ENCODE data around the gene CUEDC1.

The CUEDC1 gene, protein sequence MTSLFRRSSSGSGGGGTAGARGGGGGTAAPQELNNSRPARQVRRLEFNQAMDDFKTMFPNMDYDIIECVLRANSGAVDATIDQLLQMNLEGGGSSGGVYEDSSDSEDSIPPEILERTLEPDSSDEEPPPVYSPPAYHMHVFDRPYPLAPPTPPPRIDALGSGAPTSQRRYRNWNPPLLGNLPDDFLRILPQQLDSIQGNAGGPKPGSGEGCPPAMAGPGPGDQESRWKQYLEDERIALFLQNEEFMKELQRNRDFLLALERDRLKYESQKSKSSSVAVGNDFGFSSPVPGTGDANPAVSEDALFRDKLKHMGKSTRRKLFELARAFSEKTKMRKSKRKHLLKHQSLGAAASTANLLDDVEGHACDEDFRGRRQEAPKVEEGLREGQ
- total RNA-seq: 11.8 to 66.4 (median 32.2) reads per million in 17 experiments

DNA sequence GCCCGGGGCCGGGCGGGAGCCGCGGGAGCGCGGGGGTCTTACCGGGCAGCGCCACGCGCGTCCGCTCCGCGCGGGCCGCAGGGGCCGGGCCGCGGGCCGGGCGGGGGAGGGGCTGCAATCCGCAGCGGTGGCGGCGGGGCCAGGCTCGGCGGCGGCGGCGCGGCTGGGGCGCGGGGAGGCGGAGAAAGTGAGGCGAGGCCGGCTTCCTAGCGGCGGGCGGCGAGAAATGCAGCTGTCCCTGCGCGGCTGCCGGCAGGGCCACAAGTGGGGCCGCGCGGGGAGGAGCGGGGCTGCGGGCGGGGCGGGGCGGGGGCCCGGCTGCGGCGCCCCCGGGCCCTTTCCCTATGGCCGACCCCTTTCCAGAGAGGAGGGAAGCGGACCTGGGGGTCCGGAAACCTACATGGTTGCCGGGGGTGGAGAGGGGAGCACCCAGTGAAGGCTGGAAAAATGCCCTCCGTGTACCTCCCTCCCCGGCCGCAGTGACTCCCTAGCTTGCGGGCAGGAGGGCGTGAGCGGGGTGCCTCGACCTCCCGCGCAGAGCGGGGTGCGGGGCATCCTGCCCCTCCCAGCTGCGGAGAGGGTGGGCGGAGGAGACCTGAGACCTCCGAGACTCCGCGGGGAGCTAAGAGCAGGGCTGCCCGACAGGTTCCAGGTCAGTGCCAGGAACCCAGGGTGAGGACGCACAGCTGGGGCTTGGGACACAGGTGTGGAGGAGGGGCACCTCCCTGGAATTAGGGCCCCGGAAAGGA is at the start of gene CUEDC1:
Gene CUEDC1 (minus strand): TSS at position 230 of the 749 bp plus-strand sequence. CDS start 69,848 bp downstream, outside the sequence.
- DNase-seq: peak; percentile 79 to 93 (median 86)

DNA sequence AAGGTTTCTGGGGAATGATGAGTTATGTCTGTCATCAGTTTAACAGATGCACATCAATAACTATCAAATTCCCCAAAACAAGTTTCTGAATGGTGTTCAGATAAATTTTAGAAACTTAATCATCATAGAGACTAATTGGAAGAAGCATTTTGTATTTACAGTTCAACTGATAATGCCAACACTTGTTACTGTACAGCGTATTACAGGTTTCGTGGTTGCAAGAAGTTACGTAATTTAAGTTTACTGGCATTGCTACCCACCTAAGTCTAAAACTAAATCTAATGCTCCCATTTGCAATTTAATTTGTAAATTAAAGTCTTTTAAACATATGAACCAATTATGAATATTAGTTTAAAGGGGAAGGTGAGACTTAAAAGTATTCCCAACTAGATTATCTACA is 48.8 kb upstream of the CUEDC1 start:
- DNase-seq: no peak

DNA sequence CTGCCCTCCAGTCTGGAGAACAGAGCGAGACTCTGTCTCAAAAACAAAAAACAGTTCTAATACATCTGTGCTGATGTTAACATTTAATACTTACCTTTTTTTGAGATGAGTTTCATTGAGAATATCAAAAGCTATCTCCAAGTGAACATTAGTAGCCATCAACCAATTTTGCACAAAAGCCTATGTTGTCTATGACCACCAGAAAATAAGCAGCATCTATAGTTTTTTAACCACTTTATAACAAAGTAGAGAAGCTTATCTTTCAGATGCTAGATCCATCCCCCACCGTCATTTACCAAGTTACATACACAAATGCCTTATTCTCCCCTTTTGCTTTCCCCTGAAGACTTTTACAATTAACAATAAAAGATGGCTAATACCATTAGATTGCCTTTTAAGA is 47.8 kb upstream of the CUEDC1 start:
- DNase-seq: no peak

DNA sequence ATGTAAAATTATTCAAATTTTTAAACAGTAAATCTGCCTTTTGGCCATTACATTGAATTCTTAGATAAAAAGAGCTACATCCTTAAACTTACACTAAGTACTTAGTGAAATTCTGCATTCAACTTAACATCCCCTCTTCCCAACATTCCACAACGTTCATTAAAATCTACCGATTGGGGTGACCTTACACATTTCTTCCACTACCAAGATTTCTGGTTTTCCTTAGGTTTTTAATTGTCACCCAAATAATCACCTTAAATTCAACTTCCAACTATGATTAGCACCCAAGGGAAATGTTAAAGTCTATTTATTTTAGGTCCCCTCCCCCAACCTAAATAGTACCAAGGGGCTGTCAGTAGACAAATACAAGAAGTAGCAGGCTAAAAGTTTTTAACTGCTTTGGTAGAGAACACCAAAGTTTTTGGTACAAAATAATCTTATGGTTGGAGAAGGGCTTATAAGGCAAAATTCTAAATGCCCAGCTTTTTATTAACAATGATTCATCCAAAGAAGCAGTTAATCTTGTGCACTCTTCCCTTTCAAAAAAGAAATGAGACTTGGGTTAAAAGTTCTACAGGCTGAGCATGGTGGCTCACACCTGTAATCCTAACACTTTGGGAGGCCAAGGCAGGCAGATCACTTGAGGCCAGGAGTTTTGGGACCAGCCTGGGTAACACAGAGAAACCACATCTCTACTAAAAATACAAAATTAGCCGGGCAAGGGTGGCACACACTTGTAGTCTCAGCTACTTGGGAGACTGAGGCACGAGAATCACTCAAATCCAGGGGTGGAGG is 47.1 kb upstream of the CUEDC1 start:
- no peak for DNase-seq

DNA sequence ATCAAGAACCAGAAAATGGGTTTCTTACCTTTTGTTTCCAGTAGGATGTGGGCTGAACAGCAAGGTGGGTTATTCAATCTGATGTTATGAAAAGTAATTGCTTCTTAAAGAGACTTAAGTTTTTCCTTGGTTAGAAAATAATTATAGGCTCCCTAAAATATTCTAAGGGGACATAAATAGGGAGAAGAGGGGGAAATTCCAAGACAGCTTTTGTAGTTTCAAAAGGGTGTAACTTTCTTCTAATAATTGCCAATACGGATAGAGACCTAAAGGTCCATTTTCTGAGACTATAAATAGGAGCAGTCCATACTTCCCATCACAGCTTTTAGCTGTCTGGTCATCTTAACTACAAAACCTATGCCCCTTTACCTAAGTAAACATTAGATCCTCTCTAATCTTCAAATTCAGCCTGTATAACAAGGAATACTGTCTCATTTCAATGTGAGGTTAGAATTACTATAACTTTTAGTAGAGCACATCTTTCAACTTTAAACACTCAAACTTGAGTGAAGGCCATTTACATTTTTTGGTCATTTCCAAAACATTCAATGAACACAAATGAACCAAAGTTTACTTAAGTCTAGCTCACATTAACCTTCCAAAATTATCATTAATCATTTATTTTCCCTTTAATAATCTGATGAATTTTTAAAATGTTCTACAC is 46.4 kb upstream of the CUEDC1 start:
- no peak for DNase-seq

DNA sequence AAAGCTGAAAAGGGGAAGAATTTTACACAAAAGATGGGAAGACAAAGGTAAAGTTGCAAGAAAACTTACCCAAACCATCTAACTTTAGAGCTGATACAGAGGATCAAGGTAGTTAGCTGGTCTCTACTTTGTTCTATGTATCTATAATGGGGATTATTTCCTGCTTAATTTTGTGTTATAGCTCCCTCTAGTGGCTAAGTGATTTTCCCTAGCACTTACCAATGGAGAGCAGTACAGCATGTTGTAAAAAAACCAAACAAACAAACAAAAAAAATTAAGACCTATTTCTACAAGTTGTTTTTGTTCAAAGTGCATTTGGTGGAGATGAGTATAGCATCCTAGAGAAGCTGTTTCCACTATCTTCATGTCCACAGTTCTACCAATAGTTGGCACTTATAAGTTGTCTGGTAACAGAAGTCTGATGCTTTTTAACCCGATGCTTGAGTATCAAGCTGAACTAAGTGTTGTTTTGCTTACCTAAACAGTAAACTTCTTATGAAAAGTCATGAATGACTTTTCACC is 44.3 kb upstream of the CUEDC1 start:
- peak; percentile 50 to 88 (median 76) for DNase-seq

DNA sequence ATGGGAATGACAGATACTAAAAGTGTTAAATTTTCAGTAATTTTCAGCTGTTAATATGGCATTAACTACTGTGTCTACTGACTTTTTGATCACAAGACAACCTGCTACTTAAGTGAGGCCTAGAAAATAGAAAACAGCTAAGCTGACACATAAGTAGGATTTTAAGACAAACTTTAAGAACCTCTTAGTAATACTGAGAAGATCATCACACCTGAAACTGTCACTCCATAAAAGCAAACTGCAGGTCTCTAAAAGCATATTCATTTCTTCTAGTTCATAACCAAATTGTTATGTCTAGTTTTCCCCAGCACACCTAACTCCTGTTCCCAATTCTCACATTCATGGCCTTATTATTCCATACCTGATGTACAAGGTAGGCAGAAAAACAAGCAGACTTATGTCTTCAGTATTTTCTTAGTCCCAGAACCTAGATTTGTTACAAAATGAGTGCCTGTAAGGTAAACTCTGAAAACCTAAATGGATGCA is 43.8 kb upstream of the CUEDC1 start:
- no peak for DNase-seq

DNA sequence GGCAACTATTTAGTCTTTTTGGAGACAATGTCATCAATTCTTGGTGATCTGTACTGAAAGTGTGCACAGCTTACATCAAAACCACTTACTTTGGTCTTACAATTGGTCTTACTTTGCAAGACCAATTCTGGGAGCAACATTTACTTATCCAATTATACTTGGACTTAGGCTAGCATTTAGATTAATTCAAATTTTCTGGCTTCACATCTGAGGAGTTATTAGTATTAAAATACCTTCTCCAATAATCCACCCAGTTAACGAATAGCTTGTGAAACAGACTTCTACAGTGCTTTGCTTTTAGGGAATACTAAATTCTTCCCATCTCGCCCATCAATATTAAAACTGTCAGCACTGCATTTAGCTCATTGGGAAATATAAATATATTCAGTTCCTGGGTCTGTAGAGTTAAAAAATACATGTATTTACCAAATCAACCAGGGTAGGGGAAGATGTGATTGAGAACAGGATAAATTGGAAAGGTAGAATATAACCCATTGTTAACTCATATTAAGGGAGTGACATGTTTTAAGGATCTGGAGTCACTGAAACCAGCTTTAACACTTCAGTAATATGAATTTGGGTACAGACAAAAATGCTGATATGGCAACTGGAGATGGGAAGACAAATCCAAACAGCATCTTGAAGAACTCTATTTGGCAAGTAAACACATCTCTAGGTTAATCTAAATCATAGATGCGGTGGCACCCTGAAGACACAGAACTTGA is 42.0 kb upstream of the CUEDC1 start:
- DNase-seq: no peak

DNA sequence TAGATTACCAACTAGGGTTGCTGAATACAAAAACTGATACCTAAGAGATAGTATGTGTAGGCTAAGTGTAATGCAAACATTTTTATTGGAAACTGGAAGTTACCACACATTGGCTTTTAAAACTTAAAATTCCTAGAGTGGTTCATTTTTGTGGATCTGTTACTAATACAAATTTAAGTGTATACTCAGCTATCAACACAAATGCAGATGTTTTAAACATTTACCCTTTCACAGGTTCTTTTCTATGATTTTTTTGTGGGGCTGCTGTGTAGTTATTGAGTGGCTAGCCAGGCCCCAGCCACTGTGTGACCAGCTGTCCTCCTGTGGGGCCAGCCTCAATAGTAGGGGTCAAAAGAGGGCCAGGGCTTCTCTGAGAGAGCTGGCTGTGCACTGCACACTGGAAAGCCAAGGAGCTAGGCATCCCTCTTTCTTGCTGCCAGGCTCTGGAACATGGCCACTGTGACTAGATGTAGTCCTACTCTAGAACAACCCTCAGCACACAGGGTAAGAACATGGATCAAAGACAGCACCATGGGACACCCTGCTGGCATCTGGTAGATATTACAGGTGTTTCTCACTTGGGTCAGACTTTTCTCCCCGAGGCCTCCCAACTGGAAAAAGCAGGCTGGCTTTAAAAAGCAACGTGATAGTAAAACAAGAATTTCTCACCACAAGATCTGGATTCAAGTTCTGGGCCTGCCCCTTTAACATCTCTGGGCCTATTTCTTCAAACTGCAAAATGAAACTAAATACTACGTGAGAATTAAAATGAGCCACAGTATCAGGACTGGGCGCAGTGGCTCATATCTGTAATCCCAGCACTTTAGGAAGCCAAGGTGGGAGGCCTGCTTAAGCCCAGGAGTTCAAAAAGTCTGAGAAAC is 40.1 kb upstream of the CUEDC1 start:
- DNase-seq: peak; percentile 73 to 81 (median 78)

DNA sequence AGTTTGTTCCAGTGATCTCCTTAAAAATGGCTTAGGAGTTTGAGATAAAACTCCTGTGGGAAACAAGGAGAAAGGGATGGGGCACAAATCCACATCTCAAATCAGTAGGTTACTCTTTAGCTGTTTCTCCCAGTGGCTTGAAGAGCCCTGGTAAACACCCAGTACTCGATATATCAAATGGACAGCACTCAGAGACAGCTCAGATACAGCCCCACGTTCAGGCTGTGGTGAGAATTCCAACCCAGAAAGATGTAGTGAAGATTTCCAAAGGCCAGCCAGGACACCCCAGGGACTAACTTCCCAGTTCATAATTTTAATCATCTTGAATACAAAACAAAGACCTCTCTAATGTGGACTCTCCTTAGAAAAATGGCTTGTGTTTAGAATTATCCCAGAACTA is 39.2 kb upstream of the CUEDC1 start:
- no peak for DNase-seq

DNA sequence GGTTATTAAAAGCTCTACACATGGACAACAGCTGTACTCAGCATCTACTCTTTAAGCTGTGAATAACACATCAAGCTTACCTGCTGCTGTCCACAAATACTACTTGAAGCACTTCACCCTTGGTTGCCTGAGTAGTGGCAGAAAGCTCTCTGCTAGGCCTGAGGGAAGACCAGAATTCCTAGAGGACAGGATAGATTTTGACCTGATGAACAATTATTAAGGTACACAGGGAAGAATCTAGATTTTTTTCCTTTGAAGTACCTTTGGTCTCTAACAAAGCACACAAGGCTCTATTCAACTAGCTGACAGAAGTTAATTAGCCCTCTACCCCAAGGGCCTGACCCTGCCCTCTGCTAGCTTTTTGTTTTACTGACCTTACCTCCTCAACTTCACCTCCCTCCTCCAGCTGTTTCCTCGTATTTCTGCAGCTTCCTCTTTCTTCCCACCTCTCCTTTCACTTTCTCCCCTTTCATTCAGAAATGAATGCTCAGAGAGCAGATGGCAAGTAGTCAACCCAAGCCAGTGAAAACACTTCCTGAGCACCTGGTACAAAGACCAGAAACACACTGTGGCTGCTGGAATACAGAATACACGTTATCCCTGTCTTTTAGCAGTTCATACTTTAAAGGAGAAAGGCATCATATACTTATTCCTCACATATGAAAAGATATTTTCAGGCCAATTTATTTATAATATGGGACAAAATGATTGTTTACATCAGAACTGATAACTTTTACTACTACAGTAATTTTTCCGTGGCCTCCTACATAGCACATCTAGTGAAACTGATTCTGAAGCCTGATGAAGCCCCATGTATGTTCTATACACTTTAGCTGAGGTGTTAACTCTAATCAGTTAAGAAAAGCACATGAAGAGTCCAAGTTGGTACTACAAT is 38.5 kb upstream of the CUEDC1 start:
- DNase-seq: peak in 3 of 4 experiments; percentile 12 to 39 (median 27)

DNA sequence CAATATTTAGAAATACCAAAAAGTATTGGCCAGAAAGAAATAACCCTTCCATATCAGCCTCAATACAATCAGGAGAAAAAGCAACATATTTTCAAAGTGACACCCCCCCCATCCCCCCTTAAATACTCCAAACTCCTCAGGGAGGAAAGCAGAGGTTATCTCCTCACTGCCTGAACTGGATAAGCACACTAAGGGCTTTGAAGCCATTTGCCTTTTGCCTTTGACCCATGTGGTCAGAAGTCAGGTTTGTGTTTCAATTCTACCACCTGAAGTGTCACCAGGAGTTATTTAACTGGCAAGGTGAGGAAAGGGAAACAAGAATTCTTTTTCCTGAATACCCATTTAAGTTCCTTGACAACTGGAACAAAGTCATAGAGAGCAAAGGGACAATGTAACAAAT is 36.3 kb upstream of the CUEDC1 start:
- no peak for DNase-seq

DNA sequence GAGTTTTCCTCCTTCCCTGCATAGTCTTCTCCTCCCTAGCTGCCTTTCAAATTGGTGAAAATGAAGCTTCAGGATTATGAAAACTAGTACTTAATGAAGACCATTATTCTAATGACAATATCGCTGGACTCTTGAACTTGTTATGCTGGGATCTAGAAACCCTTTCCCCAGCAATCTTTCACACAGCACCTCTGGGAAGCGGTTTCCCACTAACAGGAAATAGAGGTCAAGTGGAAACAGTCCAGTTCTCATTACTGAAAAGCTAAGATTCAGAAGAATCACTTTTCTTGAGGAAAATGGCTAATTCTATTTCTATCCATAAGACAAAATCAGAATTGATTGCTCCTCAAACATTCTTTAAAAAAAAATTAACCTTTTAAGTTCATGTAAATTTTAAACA is 34.8 kb upstream of the CUEDC1 start:
- DNase-seq: no peak

DNA sequence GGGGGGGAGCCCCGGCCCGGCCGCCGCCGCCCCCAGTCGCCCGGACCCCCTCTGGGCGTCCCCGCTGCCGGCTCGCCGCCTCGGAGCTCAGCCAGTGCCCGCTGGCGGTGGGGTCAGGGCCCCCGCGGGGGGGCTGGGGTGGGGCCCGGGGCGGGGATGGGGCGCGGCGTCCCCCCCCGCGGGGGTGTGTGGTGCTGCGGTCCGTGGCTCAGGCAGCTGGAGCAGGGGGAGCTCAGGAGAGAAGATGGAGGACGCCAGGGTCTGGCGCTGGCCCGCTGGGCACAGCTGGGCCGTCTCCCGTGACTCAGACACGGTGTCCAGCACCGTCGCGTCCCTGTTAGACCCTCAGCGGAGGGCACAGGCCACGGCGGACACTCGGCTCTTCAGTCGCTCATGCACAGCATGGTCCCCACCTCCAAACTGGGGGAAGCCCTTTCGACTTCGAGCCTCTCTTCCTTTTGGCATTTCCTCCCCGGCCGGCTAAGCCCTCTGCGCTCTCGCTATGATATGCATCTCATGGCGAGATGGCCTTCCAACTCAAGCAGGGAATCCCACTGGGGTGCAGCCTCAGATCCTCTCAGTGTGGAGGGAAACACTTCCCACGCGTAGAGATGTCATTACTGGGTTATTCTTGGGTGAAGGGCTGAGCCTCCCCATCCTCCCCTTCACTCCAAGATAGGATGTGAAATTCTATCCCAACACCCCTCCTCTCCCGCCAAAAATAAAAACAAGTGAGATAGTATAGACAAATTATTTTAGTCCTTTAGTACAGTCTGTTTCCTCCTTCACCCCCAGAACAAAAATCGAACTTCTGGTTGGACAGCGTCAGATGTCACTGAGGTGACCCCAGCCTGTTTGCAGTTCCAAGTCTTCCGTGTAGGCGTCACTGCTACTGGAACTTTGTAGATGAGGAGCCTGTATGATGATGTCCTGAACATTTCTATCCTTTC is 33.4 kb upstream of the CUEDC1 start:
- DNase-seq: peak; percentile 23 to 83 (median 70)

DNA sequence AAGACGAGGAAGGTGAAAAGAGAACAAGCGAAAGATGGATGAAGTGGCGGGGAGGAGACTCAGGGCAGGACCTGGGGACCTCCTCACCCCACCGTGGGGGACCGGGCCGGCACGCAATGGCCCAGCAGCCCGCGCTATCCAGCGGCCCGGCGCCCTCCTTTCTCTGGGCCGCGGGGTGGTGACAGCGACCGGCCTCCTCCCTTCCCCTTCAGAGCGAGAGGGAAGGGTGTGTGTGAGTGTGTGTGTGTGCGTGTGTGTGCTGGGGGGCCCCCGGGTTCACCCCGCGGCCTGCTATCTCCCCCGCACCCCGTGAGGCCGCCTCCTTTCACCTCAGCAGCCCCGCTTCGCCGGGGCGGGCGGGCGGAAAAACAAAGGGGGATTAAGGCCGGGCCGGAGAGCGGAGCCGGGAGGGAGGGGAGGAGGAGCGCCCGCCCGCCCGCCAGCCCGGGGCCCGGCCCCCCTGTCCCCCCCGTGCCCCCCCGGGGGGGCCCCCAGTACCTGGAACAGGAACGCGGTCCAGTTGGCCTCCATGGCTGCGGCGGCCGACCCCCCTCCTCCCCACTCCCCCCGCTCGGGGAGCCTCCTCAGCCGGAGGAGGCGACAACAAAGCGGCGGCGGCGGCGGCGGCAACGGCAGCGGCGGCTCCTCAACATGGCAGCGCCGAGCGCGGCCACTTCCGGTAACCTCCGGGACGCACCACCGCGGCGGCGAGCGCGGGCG is 32.5 kb upstream of the CUEDC1 start, which contains the start of gene VEZF1:
Gene VEZF1 (minus strand): TSS at position 674 of the 720 bp plus-strand sequence. CDS start 143 bp downstream, at position 531.
- DNase-seq: peak; percentile 73 to 92 (median 86)

DNA sequence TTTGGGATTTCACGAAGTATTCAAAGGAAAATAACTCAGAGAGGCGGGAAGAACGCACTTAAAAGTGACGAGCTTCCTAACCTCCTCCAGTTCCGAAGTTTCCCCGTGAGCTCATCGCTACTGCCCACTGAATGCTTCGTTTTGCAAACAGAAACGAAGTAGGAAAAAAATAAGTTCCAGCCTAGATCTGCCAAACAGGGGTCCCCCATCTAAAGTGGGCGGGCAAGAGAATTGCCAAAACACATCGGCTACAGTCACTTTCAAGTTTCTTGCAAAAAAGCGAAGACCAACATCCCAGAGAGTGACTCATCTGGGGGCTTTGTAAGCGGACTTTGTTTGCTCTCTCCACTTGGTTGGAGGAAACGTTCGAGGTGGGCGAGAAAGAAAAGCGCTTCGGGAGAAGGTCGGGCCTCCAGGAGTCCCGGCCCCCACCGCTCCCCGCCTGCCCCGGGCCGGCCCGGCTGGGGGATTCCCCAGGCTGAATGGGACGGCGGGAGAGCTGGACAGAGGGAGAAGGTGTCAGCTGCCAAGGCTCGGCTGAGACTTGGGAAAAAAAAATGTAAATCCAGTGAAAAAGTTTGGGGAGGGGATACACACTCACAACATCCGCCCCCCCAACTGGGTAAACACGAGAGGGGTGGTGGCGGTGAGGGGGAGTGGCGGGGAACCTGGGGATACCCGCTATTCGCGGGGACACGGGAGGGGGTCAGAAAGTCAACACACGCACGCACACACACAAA is 31.8 kb upstream of the CUEDC1 start:
- DNase-seq: peak; percentile 65 to 81 (median 74)
